M059J (cell line): ENCODE measurements around the gene MS4A10. TPM values are rescaled to one million over a fixed set of nuclear protein-coding genes. Genes with fewer than 3 reads are reported as not detected.

Source experiments
- DNase-seq: peaks from one replicate; pipeline ENCODE4 v3.0.0-alpha.2; 2012; ENCODE audit warnings: low read depth
- total RNA-seq: library from RNA; depleted of rRNA; stranded (reverse); fragments of >200 nt; shearing (Covaris generic); gene quantifications from 2 replicates; pipeline ENCODE4 v1.2.3, GENCODE V29; 2014

MS4A10 gene
- total RNA-seq, 1 experiment from 2014 or later = not detected

GRCh38 chr11:60825118-60825517, 40.0 kb downstream of the MS4A10 start:
- DNase-seq = no peak

GRCh38 chr11:60825790-60826189, 40.7 kb downstream of the MS4A10 start:
- no peak for DNase-seq

- no peak for DNase-seq
Observed at GRCh38 chr11:60830478-60831142, 45.5 kb downstream of the MS4A10 start.

GRCh38 chr11:60831143-60831500, 46.0 kb downstream of the MS4A10 start:
- peak; percentile 79 for DNase-seq

- DNase-seq = peak; percentile 90
Observed at GRCh38 chr11:60831501-60832079, 46.5 kb downstream of the MS4A10 start.

- no peak for DNase-seq
Observed at GRCh38 chr11:60834742-60835533, 49.8 kb downstream of the MS4A10 start.

GRCh38 chr11:60835534-60835846, 50.4 kb downstream of the MS4A10 start:
- DNase-seq = no peak

GRCh38 chr11:60836866-60837515, 51.9 kb downstream of the MS4A10 start:
- no peak for DNase-seq

GRCh38 chr11:60838132-60838531, 53.0 kb downstream of the MS4A10 start:
- DNase-seq = no peak

GRCh38 chr11:60840470-60841430, 55.6 kb downstream of the MS4A10 start:
- DNase-seq = peak; percentile 93

- DNase-seq = peak; percentile 91
Observed at GRCh38 chr11:60841797-60842667, 56.9 kb downstream of the MS4A10 start, which contains the start of gene CCDC86. Gene CCDC86 (plus strand): TSS chr11:60842113. CDS start chr11:60842125, 12 bp downstream.

GRCh38 chr11:60842668-60843600, 57.8 kb downstream of the MS4A10 start:
- peak; percentile 30 for DNase-seq

GRCh38 chr11:60844045-60844869, 59.1 kb downstream of the MS4A10 start:
- peak; percentile 24 for DNase-seq

- no peak for DNase-seq
Observed at GRCh38 chr11:60844870-60845221, 59.7 kb downstream of the MS4A10 start.

GRCh38 chr11:60845338-60845737, 60.2 kb downstream of the MS4A10 start:
- DNase-seq = no peak

GRCh38 chr11:60847281-60847680, 62.1 kb downstream of the MS4A10 start:
- no peak for DNase-seq

- DNase-seq = no peak
Observed at GRCh38 chr11:60847896-60848295, 62.8 kb downstream of the MS4A10 start.

GRCh38 chr11:60848714-60849151, 63.6 kb downstream of the MS4A10 start:
- no peak for DNase-seq
